Activated T-cell treated with anti-CD3 and anti-CD28 coated beads for 24 hours (primary cell): Measurements from ENCODE around the gene GEN1.
A peak's percentile ranks its signal among the peaks of the same experiment; 100 is the strongest.

Source experiments
- DNase-seq: peaks from one replicate; pipeline ENCODE4 v3.0.0-alpha.2; 2020; ENCODE audit warnings: low read depth

Gene GEN1

GRCh38 chr2:17753803-17754663 lies at the start of gene GEN1, which contains the start of gene SMC6:
Gene GEN1 (plus strand): TSS chr2:17754138. CDS start chr2:17759944, 5,806 bp downstream.
Gene SMC6 (minus strand): TSS chr2:17753810. CDS start chr2:17745946, 7,864 bp downstream.
- peak; percentile 88 for DNase-seq

- no peak for DNase-seq
These were observed 47.1 kb upstream of the GEN1 start for GRCh38 chr2:17706845-17707244.

- DNase-seq: no peak
These were observed 45.4 kb upstream of the GEN1 start for GRCh38 chr2:17708501-17708900.

- no peak for DNase-seq
These were observed 44.0 kb upstream of the GEN1 start for GRCh38 chr2:17709897-17710296.

- DNase-seq: no peak
These were observed 43.2 kb upstream of the GEN1 start for GRCh38 chr2:17710547-17711248.

GRCh38 chr2:17713291-17713690 lies 40.6 kb upstream of the GEN1 start:
- DNase-seq: no peak

- no peak for DNase-seq
These were observed 36.3 kb upstream of the GEN1 start for GRCh38 chr2:17717666-17718065.

- no peak for DNase-seq
These were observed 35.2 kb upstream of the GEN1 start for GRCh38 chr2:17718689-17719088.

- DNase-seq: no peak
These were observed 34.2 kb upstream of the GEN1 start for GRCh38 chr2:17719562-17720371.

GRCh38 chr2:17728210-17728609 lies 25.7 kb upstream of the GEN1 start:
- no peak for DNase-seq

- no peak for DNase-seq
These were observed 24.1 kb upstream of the GEN1 start for GRCh38 chr2:17729880-17730279.

GRCh38 chr2:17733599-17733998 lies 20.3 kb upstream of the GEN1 start:
- DNase-seq: no peak

GRCh38 chr2:17735864-17736263 lies 18.1 kb upstream of the GEN1 start:
- DNase-seq: no peak

GRCh38 chr2:17736989-17737388 lies 16.9 kb upstream of the GEN1 start:
- DNase-seq: no peak

- no peak for DNase-seq
These were observed 13.7 kb upstream of the GEN1 start for GRCh38 chr2:17740203-17740602.

- DNase-seq: no peak
These were observed 6.1 kb upstream of the GEN1 start for GRCh38 chr2:17747684-17748452.

- no peak for DNase-seq
These were observed 5.2 kb upstream of the GEN1 start for GRCh38 chr2:17748745-17749144.

- DNase-seq: no peak
These were observed 4.0 kb upstream of the GEN1 start for GRCh38 chr2:17749753-17750438.

- DNase-seq: no peak
These were observed 1.7 kb upstream of the GEN1 start for GRCh38 chr2:17752246-17752645.

GRCh38 chr2:17752892-17753802 lies 791 bp upstream of the GEN1 start:
- DNase-seq: no peak
